GM19240 (cell line): Measurements from ENCODE around the gene SDK2.

Source experiments
- DNase-seq: peaks from one replicate; pipeline ENCODE4 v3.0.0; 2011; ENCODE audit warnings: low spot score; ENCODE audit not compliant: insufficient read length

The SDK2 gene

DNA sequence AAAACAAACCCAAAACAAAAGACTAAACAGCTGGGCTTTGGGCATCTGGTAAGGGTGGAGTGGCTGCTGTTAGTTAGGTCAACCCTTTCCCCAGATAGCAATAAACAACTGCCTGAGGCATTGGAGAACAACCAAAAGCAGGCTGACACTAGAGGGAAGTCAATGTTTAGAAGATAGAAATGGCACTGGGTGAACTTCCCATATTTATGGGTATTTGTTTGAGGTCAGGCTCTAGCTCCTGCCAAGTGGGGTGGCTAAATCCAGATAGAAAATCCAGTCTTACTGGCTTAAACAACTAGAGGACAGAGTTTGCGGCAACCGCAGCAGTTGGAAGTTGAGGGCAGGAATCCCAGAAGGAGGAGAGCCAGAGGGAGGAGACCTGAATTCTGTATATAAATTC is 79.4 kb downstream of the SDK2 start:
- no peak for DNase-seq

GRCh38 chr17:73562896-73563295 is 81.3 kb downstream of the SDK2 start:
- no peak for DNase-seq

GRCh38 chr17:73561111-73561510 is 83.1 kb downstream of the SDK2 start:
- no peak for DNase-seq

DNA sequence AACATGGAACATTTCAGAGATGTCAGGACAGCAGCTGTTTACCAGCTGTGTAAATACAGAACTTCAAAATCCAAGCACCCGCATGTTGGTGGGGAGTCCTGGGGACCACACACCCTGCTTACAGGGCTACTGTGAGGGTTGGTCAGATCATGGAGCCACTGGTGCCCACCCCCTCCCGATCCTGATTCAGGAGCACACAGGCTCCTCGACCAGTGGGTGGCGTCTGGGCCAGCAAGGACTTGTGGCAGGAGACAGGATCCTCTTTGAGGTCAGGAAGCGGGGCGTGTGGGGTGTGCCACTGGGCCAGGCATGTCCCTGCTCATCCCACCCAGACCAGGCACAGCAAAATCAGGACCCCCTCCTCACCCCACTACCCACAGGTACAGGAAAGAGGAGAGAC is 83.6 kb downstream of the SDK2 start:
- DNase-seq = no peak

- no peak for DNase-seq
These were observed 84.7 kb downstream of the SDK2 start for GRCh38 chr17:73559532-73559931.

DNA sequence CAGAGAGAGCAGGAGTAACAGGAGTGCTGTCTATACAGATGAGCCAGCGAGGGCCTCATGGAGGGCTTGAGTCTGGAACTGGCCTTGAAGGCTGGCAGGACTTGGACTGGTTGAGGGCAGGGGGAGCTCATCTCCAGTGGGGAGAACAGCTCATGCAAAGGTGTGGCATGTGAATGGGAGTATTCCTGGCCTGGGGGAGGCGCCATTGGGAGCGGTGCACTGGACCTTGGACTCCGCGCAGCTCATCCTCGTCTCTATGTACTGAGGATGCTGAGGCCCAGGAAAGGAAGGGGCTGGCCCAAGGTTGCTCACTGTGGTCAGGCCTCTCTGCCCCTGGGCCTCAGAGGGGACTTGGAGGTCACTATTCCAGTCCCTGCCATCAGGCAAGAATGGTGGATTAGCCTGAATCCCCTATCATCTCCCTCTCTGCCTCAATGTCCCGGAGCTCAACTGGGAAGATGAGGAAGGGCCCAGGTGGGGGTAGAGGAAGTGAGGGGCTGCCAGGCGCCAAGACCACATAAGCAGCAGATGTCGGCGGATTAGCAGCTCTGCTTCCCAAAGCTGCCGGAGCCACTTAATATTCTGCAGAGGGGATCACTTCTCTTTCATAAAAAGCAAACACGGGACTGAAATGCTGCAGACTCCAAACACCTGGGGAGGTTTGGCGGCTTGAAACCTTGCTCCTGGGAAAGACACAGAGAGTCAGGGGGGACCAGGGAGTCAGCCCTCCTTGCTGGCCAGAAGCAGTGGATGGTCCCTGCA is 88.9 kb downstream of the SDK2 start:
- no peak for DNase-seq

- DNase-seq = no peak
These were observed 89.7 kb downstream of the SDK2 start for GRCh38 chr17:73554498-73554897.

DNA sequence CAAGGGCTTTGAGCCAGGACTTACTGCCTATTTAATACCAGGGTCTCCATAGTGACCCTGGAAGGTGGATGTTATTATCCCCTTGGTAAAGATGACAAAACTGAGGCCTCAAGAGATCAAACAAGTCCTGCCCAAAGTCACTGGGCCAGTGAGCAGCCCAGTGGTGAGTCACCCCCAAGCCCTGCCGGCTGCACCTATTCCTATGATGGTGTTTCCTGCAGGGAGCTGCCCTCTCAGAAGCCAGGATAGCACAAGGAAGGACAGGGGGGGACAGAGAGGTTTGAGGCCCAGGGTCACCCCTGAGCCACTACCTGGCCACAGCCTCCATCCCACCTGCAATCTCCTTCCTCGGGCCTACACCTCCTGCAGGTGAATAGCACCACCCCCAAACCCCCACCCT is 90.9 kb downstream of the SDK2 start:
- DNase-seq = no peak

GRCh38 chr17:73552300-73553048 is 91.8 kb downstream of the SDK2 start:
- DNase-seq = no peak

- DNase-seq = no peak
These were observed 92.5 kb downstream of the SDK2 start for GRCh38 chr17:73551759-73552158.

- no peak for DNase-seq
These were observed 93.1 kb downstream of the SDK2 start for GRCh38 chr17:73551144-73551543.

GRCh38 chr17:73550556-73550955 is 93.7 kb downstream of the SDK2 start:
- DNase-seq = no peak

GRCh38 chr17:73549841-73550430 is 94.3 kb downstream of the SDK2 start:
- DNase-seq = no peak

DNA sequence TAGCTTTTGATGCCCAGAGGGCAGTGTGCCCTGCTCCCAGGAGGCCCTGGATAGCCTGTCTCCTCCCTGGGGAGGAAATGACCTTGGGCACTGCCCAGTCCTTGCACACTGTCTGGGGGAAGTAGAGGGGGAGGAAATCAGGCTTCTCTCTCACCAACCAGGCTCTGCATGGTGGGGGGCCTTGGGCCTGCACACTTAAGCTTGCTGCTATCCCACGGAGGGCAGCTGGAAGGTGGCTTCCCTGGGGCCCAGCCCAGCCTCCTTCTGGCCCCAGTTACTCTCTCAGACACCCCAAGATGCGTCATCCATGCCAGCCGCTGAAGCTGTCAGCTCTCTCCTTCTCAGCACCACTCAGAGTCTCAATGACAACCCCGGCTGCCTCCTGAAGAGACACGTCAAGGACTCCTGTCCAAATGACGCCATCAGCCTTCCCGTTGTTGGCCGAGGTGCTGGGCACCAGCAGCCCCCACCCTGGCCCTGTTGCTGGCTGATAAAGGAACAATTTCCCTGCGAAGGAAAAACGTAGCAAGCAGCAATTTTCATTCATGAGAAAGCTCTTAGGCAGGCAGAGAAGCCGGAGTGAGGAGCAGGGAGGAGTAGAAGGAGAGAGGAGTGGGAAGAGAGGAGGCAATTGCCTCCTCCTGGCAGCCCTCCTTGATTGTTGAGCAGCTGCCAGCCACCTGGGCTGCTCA is 95.5 kb downstream of the SDK2 start:
- DNase-seq = no peak

DNA sequence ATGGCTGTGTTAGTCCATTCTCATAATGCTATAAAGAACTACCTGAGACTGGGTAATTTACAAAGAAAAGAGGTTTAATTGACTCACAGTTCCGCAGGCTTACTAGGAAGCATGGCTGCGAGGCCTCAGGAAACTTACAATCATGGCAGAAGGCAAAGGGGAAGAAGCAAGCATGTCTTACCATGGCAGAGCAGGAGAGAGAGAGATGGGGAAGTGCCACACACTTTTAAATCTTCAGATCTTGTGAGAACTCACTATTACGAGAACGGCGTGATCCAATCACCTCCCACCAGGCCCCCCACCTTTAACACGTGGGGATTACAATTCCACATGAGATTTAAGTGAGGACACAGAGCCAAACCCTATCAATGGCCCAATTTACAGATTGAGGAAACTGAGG is 96.5 kb downstream of the SDK2 start:
- DNase-seq = no peak

- DNase-seq = peak; percentile 42
These were observed 97.3 kb downstream of the SDK2 start for GRCh38 chr17:73546770-73547536.

DNA sequence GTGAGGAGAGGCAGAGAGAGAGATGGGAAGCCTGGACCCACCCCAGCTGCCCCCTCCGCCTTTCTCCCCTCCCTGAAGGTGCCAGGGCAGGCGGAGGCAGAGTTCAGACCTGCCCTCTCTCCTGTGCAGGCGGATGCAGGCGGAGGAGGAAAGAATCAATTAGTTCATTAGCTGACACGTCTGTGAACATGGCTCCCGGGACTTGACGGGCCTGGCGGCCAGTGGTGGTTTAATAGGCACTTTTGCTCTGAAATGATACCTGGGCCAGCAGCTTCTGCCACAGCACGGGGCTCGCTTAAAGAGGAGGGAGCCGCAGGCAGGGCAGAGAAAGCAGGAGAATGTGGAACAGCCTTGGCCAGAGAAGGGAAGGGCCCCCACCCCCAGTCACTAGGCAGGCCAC is 98.1 kb downstream of the SDK2 start:
- no peak for DNase-seq

DNA sequence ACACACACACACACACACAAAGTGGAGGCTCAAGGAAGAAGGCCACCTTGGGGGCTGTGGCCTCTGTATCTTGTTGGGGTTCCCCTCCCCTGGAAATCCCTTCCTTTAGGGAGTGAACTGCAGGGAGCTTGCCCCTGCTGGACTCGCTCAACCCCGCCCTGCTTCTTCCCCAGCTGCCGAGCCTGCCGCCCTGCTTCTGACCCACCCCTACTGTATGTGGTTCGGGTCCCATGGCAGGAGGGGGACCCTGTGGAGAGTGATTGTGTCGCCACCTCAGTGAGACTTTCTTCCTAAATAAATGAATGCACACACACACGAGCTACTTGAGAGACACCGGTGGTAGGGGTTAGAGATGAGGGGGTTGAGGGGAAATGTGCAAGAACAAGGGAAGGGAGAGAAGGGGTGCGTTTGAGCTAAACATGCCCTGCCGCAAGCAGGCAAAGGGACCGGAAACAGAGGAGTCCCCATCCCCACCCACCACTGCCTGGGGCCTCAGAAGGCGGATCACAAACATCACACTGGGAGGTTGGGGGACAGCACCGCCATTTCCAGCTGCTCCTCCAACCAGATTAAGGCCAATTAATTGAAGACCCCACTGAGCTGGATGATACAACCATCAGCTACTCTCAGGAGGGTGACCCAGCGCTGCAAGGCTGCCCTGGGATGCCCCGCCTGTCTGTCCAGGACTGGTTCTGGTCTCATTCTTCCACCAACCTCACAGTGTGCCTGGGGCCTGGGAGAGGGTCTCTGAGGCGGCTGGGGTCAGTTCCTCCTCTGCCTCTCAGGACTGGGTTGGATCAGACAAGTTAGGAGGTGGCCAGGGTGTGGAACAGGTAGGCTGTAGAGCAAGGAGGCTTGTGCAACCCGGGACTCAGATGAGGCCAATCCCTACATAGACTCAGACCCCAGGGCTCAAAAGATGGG is 98.9 kb downstream of the SDK2 start:
- no peak for DNase-seq

DNA sequence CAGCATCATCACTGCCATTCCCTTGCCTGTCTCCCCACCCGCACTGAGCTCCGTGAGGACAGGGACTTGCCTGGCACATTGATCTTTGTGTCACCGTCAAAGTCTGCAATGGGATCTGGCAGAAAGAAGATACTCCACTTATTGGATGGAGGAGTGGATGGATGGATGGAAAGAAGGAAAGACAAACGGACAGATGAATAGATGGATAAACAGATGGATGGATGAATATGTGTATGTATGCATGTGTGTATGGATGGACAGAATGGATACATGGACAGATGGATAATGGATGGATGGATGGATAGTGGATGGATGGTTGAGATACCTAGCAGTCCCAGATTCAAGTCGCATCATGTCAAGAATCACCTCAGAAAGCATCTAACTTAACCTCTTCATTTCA is 99.9 kb downstream of the SDK2 start:
- no peak for DNase-seq

DNA sequence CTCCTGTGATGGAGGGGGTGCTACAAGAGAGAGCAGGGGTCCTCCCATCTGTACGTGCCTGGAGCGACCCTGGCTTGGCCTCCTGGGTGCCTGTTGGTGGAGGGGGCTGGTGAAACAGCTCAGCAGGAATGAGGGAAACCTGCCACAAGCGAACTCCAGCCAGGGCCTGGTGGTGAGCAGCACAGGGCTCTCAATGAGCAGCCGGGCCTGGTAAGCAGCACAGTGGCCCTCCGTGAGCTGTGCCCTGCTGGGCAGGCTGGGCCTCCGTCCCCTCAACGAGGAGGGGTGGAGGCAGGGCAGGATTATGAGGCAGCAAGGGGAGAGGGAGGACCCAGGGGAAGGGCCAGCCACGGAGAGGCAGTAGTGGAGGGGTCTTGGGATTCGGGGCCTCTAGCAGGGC is 101.9 kb downstream of the SDK2 start:
- DNase-seq = no peak
